NCI-H1436 (cell line): ENCODE results near the gene ADAMTS4.

Experiments used
- DNase-seq: peaks from one replicate; lab custom pipeline; 2025; lab: John Stamatoyannopoulos, UW

ADAMTS4 gene

DNA sequence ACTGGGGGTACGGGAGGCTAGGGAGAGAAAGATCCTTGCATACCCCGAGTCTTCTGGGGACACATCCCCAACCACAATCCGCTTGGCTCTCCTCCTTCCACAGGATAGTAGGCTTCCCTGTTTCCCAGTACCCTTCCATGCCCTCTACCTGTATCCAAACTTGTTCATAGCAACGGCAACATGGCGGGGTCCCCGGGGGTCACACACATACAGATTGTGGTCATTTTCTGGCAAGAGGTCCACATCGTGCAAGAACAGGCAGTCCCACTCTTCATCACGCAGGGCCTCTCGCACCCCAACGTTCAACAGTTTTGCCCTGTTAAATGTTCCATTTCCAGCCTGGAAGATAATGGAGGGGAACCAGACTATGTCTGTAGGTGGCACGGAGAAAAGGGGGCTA lies 25.1 kb downstream of the ADAMTS4 start:
- no peak for DNase-seq

DNA sequence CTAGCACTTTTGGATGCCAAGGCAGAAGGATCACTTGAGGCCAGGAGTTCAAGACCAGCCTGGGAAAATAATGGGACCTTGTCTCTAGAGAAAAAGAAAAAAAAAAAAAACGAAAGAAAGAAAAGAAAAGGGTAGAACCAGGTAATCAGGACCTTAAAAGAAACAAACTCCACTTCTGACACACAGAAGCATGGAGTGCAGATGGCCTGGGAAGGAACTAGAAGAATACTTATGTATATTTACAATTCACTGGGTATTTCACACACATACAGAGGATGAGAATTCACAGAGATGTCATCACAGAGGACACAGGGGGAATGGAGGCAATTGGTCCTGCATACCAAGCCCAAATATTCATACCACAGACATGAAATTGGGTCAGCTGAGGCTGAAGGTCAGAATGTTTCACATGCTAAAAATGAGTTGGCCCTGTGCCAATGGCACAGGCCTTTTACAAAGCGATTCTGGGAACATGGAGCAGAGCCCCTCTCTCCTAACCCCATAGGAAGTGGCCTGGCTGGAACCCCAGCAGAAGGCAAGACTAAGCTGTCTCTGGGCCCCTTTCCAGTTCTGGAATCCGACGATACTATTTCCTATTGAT lies 26.0 kb downstream of the ADAMTS4 start:
- no peak for DNase-seq

DNA sequence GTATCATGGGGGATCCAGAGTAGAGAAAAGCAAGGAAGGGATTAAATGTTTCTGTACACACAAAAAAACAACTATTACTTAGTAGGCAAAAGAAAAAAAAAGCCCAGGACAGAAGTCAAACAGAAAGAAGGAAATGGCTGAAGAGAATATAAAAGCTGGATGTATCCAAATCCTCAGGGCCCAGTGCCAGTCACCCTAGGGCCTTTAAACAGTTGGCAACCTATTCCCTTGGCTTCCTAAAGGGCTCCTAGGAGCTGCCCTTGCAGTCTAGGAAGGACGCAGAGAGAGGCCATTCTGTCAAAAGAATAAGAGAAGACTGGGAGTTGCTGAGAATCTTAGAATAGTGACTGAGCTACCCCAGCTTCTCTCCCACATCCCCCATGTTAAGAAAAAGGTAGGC lies 26.5 kb downstream of the ADAMTS4 start:
- no peak for DNase-seq

GRCh38 chr1:161171696-161172095 lies 27.2 kb downstream of the ADAMTS4 start:
- no peak for DNase-seq

DNA sequence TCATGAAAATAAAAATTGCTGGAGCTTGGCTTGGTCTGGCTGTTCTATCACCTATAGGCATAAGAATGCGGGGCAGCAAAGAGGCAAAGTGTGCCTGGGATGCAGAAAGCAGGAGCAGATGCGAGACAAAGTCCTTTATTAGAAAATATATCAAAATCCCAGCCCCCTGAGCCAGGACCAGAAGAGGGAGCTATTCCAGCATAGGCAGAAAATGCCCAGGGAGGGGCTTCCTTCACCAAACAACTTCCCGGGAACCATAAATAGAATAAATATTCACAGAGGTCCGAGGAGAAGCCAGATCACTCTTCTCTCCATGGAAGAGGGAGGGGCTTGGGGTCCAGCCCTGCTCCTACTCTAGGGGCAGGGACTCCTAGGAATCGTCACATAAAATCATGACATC lies 27.7 kb downstream of the ADAMTS4 start:
- no peak for DNase-seq

DNA sequence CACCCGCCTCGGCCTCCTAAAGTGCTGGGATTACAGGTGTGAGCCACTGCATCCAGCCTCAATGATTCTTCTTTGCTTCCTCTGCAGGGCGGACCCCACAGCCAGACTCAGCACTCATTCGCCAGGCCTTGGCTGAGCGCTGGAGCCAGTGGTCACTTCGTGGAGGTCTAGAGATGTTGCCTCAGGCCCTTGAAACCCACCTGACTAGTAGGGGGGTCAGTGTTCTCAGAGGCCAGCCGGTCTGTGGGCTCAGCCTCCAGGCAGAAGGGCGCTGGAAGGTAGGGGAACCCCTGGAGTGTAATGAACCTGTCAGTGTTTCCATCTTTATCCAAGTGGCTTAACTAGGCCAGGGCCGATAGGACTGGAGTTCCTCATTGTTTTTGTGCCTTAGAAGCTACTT lies 29.9 kb downstream of the ADAMTS4 start:
- no peak for DNase-seq

GRCh38 chr1:161166669-161167548 lies 31.9 kb downstream of the ADAMTS4 start:
- no peak for DNase-seq

DNA sequence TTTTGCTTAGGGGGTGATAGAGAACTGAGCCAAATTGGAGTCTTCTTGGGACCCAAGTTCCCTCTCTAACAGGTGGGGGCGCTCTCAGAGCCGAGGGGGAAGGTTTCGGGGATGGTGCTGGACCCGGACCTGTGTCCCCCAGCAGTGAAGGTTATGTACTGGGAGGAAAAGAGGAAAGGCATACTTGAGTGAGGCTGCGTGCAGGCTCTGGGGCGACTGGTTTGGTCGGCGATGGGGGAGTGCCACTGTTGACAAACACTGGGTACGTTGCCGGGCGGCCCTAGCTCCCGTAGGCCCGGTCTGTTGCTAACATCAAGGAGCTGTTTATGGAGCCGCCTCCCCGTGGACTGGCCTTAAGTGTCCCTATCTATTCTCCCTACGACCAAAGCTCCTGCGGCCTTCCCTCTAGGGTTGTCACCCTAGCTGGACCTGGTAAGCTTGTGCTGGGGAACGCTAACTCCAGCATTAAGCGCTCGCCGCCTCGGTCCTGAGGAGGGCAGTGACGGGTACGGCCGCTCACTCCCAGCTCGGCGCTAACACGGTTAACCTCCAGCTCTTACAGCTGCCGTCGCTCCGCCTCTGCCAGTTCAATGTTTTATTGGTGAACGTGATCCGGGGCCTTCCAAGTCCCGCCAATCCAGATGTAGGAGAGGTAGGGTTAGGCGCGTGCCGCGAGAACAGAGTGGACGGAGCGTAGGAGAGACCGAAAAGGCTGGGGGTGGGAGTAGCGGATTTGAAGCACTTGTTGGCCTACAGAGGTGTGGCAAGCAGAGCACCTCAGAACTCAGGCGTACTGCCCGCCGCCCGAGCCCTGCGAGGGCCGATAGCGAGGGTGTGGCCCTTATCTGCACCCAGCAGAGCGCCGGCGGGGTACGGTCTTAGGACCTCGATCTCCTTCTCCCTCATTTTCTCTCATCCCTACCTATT lies 32.8 kb downstream of the ADAMTS4 start, which contains the start of gene PPOX:
TSS of gene PPOX (plus strand) at position 685 of the 927 bp plus-strand sequence. CDS start 422 bp downstream, outside the sequence.
- peak; percentile 90 for DNase-seq

DNA sequence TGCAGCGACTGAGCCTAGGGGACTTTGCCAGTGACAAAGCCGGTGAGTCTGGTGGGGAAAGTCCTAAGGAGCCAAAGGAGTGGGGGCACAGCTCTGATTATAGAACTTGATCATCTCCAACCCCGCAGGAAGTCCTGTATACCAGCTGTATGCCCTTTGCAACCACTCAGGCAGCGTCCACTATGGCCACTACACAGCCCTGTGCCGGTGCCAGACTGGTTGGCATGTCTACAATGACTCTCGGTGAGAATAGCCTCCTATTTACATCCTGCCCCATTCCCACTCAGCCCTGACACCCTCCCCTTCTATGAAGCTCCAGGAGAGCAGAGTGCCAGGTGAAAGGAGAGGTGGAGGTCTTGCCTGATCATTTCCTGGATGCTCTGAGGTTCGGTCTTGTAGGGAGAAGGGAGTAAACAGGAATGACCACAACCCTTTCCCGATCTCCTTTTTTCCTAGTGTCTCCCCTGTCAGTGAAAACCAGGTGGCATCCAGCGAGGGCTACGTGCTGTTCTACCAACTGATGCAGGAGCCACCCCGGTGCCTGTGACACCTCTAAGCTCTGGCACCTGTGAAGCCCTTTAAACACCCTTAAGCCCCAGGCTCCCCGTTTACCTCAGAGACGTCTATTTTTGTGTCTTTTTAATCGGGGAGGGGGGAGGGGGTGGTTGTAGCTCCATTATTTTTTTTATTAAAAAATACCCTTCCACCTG lies 33.8 kb downstream of the ADAMTS4 start:
- DNase-seq: no peak

- DNase-seq: no peak
These were observed 35.1 kb downstream of the ADAMTS4 start for GRCh38 chr1:161163793-161164192.

DNA sequence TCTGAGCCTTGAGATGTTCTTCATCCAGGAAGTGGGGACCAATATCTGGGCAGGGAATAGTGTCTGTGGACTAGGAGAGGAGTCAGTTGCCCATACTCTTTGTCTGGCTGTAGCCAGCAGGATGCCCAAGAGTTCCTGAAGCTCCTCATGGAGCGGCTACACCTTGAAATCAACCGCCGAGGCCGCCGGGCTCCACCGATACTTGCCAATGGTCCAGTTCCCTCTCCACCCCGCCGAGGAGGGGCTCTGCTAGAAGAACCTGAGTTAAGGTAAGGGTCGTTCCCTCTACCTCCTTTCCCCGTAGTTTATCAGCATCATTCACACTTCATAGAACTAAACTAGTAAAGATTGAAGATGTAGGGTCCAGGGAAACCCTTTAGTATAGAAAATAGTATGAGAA lies 36.0 kb downstream of the ADAMTS4 start:
- no peak for DNase-seq

GRCh38 chr1:161162052-161162451 lies 36.8 kb downstream of the ADAMTS4 start:
- DNase-seq: no peak

GRCh38 chr1:161161652-161162051 lies 37.2 kb downstream of the ADAMTS4 start:
- no peak for DNase-seq

- no peak for DNase-seq
These were observed 38.1 kb downstream of the ADAMTS4 start for GRCh38 chr1:161160671-161161145.

- no peak for DNase-seq
These were observed 39.0 kb downstream of the ADAMTS4 start for GRCh38 chr1:161159913-161160243.

GRCh38 chr1:161159087-161159912 lies 39.6 kb downstream of the ADAMTS4 start, which contains the start of gene USP21:
TSS of gene USP21 (plus strand) at chr1:161159500. CDS start at chr1:161160641, 1,141 bp downstream.
- peak; percentile 85 for DNase-seq

DNA sequence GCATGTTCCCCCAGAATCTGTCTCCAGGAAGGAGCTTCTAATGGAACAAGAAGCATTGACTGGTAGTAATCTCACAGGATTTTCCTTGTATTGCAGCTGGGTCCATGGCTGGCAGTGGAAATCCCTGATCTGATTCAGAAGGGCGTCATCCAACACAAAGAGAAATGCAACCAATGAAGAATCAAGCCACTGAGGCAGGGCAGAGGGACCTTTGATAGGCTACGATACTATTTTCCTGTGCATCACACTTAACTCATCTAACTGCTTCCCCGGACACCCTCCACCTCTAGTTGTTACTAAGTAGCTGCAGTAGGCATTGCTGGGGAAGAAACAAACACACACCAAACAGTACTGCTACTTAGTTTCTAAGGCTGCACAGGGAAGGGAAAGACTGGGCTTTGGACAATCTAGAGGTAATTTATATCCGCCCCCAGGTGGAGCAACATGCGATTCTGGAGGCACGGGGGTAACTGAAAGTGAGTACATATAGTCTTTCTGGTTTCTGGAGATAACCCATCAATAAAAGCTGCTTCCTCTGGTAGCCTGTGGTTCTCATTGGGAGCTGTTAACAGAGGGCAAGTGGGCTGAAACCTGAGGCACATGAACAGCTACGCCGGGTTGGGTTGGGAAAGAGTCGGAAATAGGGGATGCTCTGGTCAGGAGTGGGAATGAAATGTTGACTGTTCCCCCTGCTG lies 40.4 kb downstream of the ADAMTS4 start:
- no peak for DNase-seq

DNA sequence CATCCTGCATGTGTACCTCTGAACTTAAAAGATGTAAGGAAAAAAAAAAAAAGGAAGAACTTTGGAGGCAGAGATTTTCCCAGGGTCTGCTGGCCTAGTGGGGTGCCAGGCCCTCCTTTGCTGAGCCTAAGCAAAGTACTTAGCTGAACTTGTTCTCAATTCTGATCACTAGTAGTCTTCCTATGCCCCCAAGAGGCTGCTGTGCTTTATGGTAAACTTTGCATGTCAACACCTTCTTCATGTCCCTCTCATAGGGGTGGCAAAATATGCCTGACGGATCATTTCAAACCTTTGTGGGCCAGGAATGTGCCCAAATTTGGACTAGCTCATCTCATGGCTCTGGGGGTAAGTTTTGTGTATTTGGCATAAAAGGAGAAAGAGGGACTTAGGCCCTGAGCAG lies 41.0 kb downstream of the ADAMTS4 start:
- DNase-seq: no peak

DNA sequence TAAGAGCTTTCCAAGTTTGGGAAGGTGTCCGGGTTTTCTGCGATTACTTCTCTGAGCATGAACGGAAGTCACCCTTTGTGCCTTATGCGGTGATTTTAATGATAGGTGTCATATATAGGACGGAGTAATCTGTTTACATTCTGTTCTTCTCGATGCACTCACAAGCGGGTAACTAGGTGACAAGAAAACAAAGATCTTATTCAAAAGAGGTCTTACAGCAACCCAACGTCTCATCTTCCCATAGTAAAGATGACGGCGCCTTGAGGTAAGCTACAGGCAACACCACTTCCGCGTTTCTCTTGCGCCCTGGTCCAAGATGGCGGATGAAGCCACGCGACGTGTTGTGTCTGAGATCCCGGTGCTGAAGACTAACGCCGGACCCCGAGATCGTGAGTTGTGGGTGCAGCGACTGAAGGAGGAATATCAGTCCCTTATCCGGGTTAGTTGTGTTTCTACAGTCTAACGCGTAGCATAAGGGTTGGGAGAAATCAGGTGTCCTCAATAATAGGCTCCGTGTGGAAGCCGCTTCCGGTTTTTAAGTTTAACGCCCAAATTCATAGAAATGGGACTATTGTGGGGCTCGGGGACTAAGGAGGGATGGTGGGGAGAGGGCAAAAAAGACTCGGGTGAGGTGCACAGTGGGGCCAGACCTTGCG lies 45.0 kb downstream of the ADAMTS4 start, which contains the start of gene UFC1:
TSS of gene UFC1 (plus strand) at position 297 of the 656 bp plus-strand sequence. CDS start at position 317, 20 bp downstream.
- DNase-seq: peak; percentile 87
